HEK293T (cell line): ENCODE data around the gene KRTAP1-4.

Experiments
- CTCF ChIA-PET: fragments of 350-600 bp; formaldehyde crosslinking; extraction: SDS; loops from one replicate; lab custom pipeline; 2021; ENCODE audit warnings: antibody characterized with exemption, inconsistent platforms; lab: Yijun Ruan, JAX
- POLR2A ChIA-PET: fragments of 350-600 bp; formaldehyde crosslinking; extraction: SDS; loops from one replicate; lab custom pipeline; 2020; ENCODE audit warnings: antibody characterized with exemption, inconsistent platforms; lab: Yijun Ruan, JAX
- DNase-seq: peaks from one replicate; pipeline ENCODE4 v3.0.0; 2012; ENCODE audit warnings: mixed read lengths; ENCODE audit errors: extremely low spot score
- ARNT ChIP-seq: fragments of 450-650 bp; IDR thresholded peaks from 2 replicates; pipeline ENCODE4 v1.6.1; 2017; ENCODE audit warnings: mild to moderate bottlenecking
- BHLHE40 ChIP-seq: fragments of 450-650 bp; IDR thresholded peaks from 2 replicates; pipeline ENCODE4 v1.6.1; 2016; ENCODE audit warnings: mild to moderate bottlenecking, moderate library complexity, borderline replicate concordance
- CTBP1 ChIP-seq: fragments of 450-650 bp; IDR thresholded peaks from 2 replicates; pipeline ENCODE4 v1.6.1; 2016; ENCODE audit warnings: borderline replicate concordance
- ELF4 ChIP-seq: fragments of 450-650 bp; IDR thresholded peaks from 2 replicates; pipeline ENCODE4 v1.6.1; 2017; ENCODE audit warnings: antibody characterized with exemption
- FOXA1 ChIP-seq: fragments of 450-650 bp; IDR thresholded peaks from 2 replicates; pipeline ENCODE4 v1.6.1; 2016; ENCODE audit warnings: mild to moderate bottlenecking
- FOXK2 ChIP-seq: fragments of 450-650 bp; IDR thresholded peaks from 2 replicates; pipeline ENCODE4 v1.6.1; 2016; ENCODE audit warnings: mild to moderate bottlenecking
- FOXM1 ChIP-seq: fragments of 450-650 bp; IDR thresholded peaks from 2 replicates; pipeline ENCODE4 v1.6.1; 2017; ENCODE audit warnings: mild to moderate bottlenecking, borderline replicate concordance
- HDGF ChIP-seq: fragments of 450-650 bp; IDR thresholded peaks from 2 replicates; pipeline ENCODE4 v1.6.1; 2017; ENCODE audit warnings: antibody characterized with exemption, borderline replicate concordance
- L3MBTL2 ChIP-seq: fragments of 450-650 bp; conservative IDR thresholded peaks from 2 replicates; pipeline ENCODE4 v1.6.1; 2016; ENCODE audit warnings: mild to moderate bottlenecking
- LEF1 ChIP-seq: fragments of 450-650 bp; IDR thresholded peaks from 2 replicates; pipeline ENCODE4 v1.6.1; 2017; ENCODE audit warnings: mild to moderate bottlenecking, borderline replicate concordance
- NFRKB ChIP-seq: fragments of 450-650 bp; IDR thresholded peaks from 2 replicates; pipeline ENCODE4 v1.6.1; 2016; ENCODE audit warnings: mild to moderate bottlenecking, moderate library complexity
- SP1 ChIP-seq: fragments of 450-650 bp; IDR thresholded peaks from 2 replicates; pipeline ENCODE4 v1.6.1; 2017
- SUZ12 ChIP-seq: fragments of 450-650 bp; IDR thresholded peaks from 2 replicates; pipeline ENCODE4 v1.6.1; 2016; ENCODE audit warnings: mild to moderate bottlenecking
- TARDBP ChIP-seq: fragments of 450-650 bp; IDR thresholded peaks from 2 replicates; pipeline ENCODE4 v1.6.1; 2016
- ZNF384 ChIP-seq: fragments of 450-650 bp; IDR thresholded peaks from 2 replicates; pipeline ENCODE4 v1.6.1; 2016
- TF ChIP-seq, protein P1 (sequence below): fragments of 450-650 bp; IDR thresholded peaks from 2 replicates; pipeline ENCODE4 v1.6.1; 2016

The KRTAP1-4 gene

DNA sequence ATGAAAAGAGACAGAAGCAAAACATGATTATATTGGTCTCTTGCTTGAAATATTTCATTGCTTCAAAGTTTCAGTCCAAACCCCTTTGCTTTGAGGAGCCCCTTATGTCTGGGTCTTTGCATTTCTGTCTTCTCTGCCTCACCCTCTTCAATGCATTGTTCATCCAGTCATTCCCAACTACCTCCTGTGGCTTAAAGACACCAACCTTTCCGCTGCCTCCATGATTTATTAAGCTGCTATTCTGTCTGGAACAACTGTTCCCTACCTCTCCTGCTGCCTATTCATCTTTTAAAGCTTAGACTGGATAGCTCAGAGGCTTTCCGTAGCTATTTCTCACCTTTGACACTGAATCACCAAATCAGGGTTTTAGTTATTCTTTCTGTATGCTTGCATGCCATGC lies 32.6 kb downstream of the KRTAP1-4 start:
- no peak for DNase-seq
- CTCF ChIA-PET: no interaction called here

DNA sequence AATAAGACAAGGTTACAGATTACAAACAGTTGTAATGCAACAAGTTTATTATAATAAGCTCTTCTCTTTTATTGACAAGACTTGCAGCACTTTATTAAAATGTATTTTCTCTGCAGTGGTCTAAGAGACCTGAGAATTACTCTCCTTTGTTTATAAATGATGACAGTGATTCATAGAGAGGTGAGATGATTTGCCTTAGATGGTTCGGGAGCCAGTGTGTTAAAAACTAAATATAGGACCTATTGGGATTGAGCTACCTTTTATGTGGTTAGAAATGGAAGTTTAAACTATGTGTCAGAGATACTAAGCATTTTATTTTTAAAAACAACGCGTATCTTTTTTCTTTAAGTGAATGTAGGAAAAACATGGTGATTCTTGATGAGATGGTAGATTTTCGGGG lies 33.2 kb downstream of the KRTAP1-4 start:
- ChIA-PET CTCF (no interaction called here), POLR2A (no interaction called here)
- TF ChIP-seq L3MBTL2: no peak
- TF ChIP-seq ZNF384: no peak
- no peak for TF ChIP-seq SP1
- no peak for TF ChIP-seq FOXM1
- TF ChIP-seq HDGF: no peak
- no peak for TF ChIP-seq FOXA1
- no peak for TF ChIP-seq LEF1
- no peak for TF ChIP-seq BHLHE40
- TF ChIP-seq TARDBP: no peak
- TF ChIP-seq FOXK2: no peak
- no peak for TF ChIP-seq NFRKB
- TF ChIP-seq ARNT: no peak
- no peak for TF ChIP-seq SUZ12
- no peak for TF ChIP-seq CTBP1
- DNase-seq: no peak

More for the DNA sequence above, 32.6 kb downstream of the KRTAP1-4 start:
- POLR2A ChIA-PET: no interaction called here
- TF ChIP-seq NFRKB: no peak
- TF ChIP-seq CTBP1: no peak
- TF ChIP-seq, protein P1, sequence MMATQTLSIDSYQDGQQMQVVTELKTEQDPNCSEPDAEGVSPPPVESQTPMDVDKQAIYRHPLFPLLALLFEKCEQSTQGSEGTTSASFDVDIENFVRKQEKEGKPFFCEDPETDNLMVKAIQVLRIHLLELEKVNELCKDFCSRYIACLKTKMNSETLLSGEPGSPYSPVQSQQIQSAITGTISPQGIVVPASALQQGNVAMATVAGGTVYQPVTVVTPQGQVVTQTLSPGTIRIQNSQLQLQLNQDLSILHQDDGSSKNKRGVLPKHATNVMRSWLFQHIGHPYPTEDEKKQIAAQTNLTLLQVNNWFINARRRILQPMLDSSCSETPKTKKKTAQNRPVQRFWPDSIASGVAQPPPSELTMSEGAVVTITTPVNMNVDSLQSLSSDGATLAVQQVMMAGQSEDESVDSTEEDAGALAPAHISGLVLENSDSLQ: no peak
- no peak for TF ChIP-seq BHLHE40
- no peak for TF ChIP-seq TARDBP
- no peak for TF ChIP-seq LEF1
- no peak for TF ChIP-seq L3MBTL2
- TF ChIP-seq FOXM1: no peak
- no peak for TF ChIP-seq SUZ12
- TF ChIP-seq ELF4: no peak
- TF ChIP-seq ARNT: no peak
- no peak for TF ChIP-seq FOXK2

DNA sequence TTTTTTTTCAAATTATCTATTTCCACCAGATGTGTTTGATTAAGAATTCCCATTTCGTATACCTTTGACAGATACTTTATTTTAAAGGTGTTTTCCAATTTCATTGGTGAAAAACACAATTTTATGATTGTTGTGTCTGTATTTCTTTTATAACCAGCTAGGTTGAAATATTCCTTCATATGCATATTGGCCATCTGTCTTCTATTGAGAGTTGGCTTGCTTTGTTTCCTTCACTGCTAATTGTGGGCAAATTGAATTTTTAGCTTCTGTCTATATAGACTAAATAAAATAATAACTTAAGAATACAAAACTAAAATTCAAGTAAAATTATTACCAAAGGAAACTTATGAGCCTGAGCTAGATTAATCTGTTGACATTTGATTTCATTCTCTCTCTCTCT lies 34.9 kb downstream of the KRTAP1-4 start:
- no peak for DNase-seq
- POLR2A ChIA-PET: no interaction called here
- TF ChIP-seq ELF4 (no peak), SUZ12 (no peak), SP1 (no peak), FOXA1 (no peak), NFRKB (no peak), FOXK2 (no peak), CTBP1 (no peak), BHLHE40 (no peak), HDGF (no peak), LEF1 (no peak), L3MBTL2 (no peak), ZNF384 (no peak), TARDBP (no peak), FOXM1 (no peak), ARNT (no peak)
- TF ChIP-seq, protein P1: no peak
- CTCF ChIA-PET: interaction anchor here (0.6 to 0.7 kb wide), 2 partner anchors 66 to 340 kb away, joined by 6 to 7 read pairs; no protein-coding TSS in a partner anchor

DNA sequence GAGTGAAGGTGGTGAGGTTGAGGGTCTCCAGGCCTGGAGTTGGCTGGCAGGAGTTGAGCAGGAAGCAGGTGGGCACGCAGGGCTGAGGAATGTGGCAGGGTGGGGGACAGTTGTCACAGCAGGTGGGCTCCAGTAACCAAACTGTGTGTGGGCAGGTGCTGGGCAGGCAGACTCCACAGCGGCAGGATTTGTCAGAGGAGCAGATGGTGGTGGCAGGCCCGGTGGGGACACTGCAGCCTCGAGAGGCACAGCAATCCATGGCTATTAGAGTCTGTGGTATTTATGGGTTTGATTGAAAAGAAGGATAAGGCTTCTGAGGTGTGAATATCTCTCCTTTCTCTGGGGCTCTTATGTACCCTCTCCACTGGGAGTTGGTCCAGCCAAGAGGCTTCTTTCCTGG lies 36.2 kb downstream of the KRTAP1-4 start, which contains the start of gene KRTAP3-3:
Gene KRTAP3-3, minus strand, starts transcription at position 326 of the 400 bp plus-strand sequence. Its CDS starts 67 bp downstream, at position 259.
- POLR2A ChIA-PET: no interaction called here
- no peak for DNase-seq
- CTCF ChIA-PET: interaction anchor here (0.8 kb wide), 1 partner anchor 30 kb away, joined by 3 read pairs; no protein-coding TSS in a partner anchor
- TF ChIP-seq L3MBTL2: no peak
- no peak for TF ChIP-seq CTBP1
- TF ChIP-seq, protein P1: no peak
- TF ChIP-seq TARDBP: no peak
- no peak for TF ChIP-seq ZNF384
- TF ChIP-seq BHLHE40: no peak
- no peak for TF ChIP-seq HDGF
- no peak for TF ChIP-seq SUZ12
- TF ChIP-seq ARNT: no peak
- no peak for TF ChIP-seq LEF1
- no peak for TF ChIP-seq SP1
- no peak for TF ChIP-seq FOXM1
- no peak for TF ChIP-seq FOXK2

DNA sequence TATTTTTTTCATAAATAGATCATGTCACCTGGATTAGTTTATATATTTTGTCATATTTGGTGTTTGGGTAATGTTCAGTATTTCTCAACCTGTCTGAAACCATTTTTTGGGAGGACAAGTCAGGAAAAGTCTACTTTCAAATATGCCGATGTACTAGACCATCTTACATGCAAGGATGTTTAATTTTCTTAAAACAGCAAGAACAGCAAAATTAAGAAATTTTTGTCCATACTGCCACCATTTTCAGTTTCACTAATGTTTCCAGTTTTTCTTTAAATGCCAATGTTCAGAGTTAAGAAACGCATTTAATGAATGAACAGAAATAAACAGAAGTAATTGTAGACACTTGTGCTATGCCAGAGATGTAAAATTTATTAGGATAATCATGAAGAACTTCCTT lies 36.9 kb downstream of the KRTAP1-4 start:
- DNase-seq: no peak
- ChIA-PET CTCF (interaction anchor here (0.8 kb wide), 1 partner anchor 30 kb away, joined by 3 read pairs; no protein-coding TSS in a partner anchor), POLR2A (no interaction called here)
- TF ChIP-seq ARNT: no peak
- no peak for TF ChIP-seq FOXA1
- no peak for TF ChIP-seq TARDBP
- TF ChIP-seq NFRKB: no peak

DNA sequence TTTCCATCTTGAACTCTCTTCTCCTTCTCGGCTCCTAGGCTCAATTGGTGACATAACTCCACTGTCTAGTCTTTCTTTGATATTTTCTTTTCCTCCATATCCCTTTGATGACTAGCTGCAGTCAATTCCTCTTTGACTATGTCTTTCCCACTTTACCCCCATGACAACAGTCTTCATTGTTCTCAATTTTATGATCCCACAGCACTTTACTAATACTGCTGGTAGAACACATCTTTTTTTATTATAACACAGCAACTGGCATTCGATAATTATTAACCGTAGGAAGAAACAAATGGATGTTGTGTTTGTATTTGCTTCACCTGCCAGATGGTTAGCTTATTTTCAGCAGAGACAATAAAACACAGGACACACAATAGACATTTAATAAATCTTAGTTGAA lies 37.3 kb downstream of the KRTAP1-4 start:
- TF ChIP-seq FOXK2 (no peak), CTBP1 (no peak)
- CTCF ChIA-PET: no interaction called here
- no peak for DNase-seq
- POLR2A ChIA-PET: no interaction called here

DNA sequence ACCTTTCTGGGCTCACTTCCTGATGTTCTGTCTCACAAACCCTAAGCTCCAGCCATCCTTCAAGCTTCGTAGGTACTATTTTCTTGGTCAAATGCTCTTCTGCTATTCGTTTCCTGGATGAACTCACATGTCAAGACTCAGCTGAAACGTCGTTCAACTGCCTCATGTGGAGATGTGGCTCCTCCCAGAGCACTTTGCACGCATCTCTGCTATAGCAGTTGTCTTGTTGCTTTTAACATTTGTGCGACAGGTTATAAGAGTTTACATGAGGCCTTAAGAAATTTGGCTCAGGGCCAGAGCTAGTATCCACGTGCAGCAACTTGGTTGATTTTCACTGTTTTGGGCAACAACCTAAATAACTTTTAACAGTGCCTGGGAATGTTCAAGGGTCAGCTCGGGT lies 43.1 kb downstream of the KRTAP1-4 start:
- TF ChIP-seq BHLHE40 (no peak), HDGF (no peak), NFRKB (no peak), ARNT (no peak), SP1 (no peak), ELF4 (no peak), CTBP1 (no peak), FOXA1 (no peak)
- DNase-seq: no peak
- CTCF ChIA-PET: no interaction called here
- POLR2A ChIA-PET: no interaction called here
